NK-92 (cell line): Measurements from ENCODE around the gene SLC26A3.
"Not testable (repeated sequence)": the region's sequence is repeated elsewhere in the genome, so short reads cannot be mapped to it uniquely, and the experiment has no call there.

Experiments used
- DNase-seq: peaks from one replicate; lab custom pipeline; 2025; ENCODE audit not compliant: unreplicated experiment; lab: John Stamatoyannopoulos, UW

The SLC26A3 gene

DNA sequence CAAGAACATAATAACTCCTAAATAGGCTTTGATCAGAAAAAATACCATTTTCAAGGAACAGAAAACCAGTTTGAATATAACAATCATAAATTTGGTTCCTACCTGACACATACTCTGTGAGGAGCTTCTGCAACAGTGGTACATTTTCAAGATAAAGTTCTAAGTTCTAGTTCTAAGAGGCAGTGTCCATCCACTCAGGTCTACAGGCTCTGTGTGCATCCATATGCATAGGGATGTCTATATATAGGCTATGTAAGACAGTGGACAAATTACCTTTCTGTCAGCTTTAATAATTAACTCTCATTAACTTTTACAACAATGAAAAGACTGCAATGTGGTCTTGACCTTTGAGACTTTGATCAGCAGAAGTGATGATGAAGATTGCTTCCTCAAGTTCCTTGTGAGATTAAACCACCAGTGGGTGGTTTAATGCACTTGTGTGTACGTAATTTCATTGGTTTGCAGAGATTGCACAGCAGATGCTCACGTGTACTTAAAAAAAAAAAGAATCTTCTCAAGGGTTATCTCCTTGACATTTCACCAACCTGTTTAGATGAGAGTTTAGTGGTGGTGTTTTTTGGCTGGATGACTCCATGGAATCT, at the start of gene SLC26A3:
Gene SLC26A3, minus strand, starts transcription at position 215 of the 602 bp plus-strand sequence. CDS start 8,714 bp downstream, outside the sequence.
- no peak for DNase-seq

- DNase-seq = no peak
Measured at GRCh38 chr7:107850643-107851042, 47.6 kb upstream of the SLC26A3 start.

GRCh38 chr7:107850216-107850615, 47.2 kb upstream of the SLC26A3 start:
- no peak for DNase-seq

- not testable (repeated sequence) for DNase-seq
Measured at GRCh38 chr7:107848211-107848610, 45.2 kb upstream of the SLC26A3 start.

GRCh38 chr7:107847836-107848175, 44.8 kb upstream of the SLC26A3 start:
- DNase-seq = not testable (repeated sequence)

- no peak for DNase-seq
Measured at GRCh38 chr7:107847168-107847835, 44.3 kb upstream of the SLC26A3 start.

DNA sequence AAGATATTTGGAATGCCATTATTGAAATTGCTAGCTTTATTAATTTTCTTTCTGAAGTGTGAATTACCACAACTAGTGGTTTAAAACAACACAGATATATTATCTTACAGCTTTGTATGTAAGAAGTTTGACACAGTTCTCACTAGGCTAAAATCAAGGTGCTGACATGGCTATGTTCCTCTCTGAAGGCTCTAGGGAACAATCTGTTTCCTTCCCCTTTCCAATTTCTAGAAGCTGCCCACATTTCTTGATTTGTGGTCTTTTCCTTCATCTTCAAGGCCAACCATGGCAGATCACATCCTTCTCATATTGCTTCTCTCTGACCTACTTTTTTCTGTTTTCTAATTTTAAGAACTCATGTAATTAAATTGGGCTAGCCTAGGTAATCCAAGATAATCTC, 43.3 kb upstream of the SLC26A3 start:
- no peak for DNase-seq

DNA sequence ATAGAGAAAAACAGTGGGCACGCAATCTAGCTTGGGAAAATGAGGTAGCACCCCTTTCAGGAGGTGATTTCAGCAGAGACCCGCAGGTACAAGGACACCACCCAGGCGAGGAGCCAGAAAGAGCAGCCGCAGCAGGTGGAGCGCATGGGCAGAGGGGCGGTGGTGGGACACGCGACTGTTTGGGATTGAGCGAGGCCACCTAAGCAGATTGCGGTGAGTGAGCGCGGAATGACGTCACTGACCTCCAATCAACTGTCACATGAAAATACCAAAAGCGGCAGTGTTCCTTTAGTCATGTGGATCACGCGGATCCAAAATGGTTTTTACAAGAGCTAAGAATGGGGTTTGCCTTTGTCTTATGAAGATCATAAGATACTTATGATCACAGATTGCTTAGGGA, 40.2 kb upstream of the SLC26A3 start:
- no peak for DNase-seq

GRCh38 chr7:107842213-107842612, 39.2 kb upstream of the SLC26A3 start:
- DNase-seq = no peak

GRCh38 chr7:107838816-107839565, 36.0 kb upstream of the SLC26A3 start:
- no peak for DNase-seq

DNA sequence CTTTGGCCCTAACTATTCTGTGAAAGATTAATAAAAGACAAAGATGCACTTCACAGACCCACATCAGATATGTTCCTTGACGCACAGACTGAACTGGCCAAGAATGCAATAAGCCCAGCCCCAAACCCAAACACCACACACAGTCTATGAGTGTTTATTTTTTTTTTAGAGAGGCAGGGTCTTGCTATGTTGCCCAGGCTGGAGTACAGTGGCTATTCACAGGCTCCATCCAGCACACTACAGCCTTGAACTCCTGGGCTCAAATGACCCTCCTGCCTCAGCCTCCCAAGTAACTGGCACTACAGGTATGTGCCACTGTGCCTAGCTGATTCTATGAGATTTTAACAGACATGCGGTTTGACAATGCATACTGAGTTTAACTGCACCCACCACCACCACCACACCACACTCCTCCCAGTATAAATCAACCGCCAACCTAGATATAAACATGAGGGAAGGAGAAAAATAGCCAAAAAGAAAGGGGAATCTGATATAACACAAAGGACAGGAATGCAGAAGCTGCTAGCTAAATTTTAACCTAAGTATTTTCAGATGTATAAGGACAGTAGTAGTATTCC, 35.1 kb upstream of the SLC26A3 start:
- DNase-seq = no peak

DNA sequence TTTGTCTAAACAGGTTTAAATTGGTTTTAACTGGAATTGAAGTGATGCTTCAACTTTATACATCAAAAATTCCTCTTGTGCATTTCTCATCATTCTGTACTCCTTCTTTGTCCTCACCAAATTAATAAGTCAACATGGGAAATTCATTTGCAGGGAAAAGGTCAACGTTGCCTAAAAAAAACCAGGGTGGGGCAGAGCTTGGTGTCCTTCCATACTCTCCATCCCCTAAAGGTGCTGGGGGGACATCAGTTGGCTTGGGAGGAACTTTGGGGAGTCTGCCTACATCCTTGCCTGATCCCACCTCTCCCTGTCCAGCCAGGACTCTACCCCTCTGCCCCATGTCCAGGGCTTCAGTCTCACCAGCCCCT, 34.1 kb upstream of the SLC26A3 start:
- DNase-seq = no peak

- no peak for DNase-seq
Measured at GRCh38 chr7:107836237-107837144, 33.5 kb upstream of the SLC26A3 start.

DNA sequence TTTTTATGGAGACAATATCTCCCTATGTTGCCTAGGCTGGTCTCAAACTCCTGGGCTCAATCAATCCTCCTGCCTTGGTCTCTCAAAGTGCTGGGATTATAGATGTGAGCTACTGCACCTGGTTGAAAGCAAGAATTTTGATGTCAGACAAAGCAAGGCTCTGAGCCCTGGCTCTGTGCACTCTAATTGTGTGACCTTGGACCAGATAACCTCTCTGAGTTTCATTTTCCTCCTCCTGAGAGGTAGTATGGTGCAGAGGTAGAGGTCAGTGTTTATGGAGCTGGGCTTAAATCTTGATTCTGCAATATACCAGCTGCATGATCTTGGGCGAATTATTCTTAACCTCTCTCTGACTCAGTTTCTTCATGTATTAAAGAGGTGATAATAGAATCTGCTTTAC, 31.4 kb upstream of the SLC26A3 start:
- DNase-seq = no peak

DNA sequence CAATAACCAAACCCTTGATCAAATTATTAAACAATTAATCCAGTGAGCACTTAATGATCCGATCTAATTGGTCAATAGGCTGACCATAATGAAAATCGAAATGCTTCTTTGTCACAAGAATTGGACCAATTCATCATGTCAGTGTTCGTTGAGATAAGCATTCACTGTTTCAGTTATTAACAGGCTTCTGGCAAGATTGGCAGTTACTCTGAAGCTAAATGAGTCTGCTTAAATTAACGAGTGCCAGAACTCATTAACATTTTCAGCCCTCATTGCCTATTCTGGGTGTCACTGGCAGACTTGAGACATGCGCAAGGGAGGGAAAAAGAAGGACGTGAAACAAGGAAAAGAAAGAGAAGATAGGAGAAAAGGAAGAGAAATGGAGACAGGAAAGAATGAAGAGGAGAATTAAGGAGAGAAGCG, 30.7 kb upstream of the SLC26A3 start:
- no peak for DNase-seq

DNA sequence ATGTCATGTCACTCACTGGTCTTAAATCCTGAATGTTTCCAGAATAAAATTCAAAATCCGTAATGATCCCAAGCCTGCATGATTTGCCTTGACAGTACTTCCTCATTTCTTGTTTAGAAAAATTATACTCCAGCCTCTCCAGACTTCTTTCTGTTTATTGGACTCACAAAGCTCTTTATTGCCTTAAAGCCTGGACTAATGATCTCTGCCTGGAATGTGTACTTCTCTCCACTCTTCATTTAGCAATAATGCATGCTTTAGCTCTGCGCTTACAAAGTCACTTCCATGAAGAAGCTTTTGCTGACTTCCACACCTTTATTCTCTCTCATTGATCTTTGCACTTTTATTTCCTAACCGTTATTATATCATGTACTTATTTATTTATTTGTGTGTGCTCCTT, 27.4 kb upstream of the SLC26A3 start:
- DNase-seq = no peak

DNA sequence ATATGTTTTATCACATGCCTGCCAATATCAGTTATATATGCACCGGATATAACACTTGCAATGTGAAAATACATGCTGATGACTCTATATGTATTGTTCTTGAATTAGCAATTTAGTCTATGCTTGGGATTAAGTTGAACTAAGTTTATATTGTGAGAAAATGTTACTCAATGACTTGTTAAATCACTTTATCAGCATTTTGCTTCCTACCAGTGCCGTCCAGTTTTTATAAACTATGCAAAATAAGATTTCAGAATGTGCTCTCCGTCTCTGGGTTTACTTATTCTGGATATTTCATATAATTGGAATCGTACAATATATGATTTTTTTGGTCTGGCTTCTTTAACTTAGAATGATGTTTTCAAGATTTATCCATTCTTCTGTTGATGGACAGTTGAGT, 25.5 kb upstream of the SLC26A3 start:
- DNase-seq = no peak

DNA sequence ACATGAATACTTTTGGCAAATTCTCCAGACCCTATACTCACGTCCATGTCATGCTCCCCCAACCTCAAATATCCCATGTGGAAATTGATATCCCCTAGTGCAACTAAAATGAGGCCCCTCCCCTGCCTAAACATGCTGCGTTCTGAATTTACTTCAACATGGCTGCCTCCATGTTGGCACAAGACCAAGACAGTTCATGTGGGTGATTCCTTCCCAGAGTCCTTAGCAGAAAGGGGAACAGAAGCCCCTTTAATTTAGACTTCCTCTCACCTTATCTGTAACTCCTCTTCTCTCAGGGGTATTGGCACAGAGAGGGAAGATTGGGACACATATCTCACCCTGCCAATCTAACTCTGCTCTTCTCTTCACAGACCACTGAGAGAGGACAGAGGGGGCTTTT, 24.5 kb upstream of the SLC26A3 start:
- DNase-seq = no peak

DNA sequence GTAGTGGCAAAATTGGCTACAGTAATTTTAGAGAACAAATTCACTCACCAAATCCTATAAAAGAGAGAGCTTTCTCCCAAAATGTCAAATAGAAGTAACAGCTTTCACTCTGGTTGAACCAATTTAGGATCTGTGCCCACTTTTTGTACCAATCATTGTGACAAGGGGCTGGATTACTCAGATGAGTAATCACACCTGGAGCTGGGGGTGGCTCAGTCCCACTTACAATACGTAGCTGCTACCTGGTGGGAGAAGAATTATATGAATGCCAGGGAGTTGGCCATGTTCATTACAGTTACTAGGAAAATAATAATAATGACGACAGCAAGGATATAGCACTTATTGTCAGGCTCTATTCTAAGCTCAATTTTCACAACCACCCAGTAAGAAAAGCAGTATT, 23.4 kb upstream of the SLC26A3 start:
- no peak for DNase-seq

- no peak for DNase-seq
Measured at GRCh38 chr7:107824858-107825257, 21.8 kb upstream of the SLC26A3 start.

DNA sequence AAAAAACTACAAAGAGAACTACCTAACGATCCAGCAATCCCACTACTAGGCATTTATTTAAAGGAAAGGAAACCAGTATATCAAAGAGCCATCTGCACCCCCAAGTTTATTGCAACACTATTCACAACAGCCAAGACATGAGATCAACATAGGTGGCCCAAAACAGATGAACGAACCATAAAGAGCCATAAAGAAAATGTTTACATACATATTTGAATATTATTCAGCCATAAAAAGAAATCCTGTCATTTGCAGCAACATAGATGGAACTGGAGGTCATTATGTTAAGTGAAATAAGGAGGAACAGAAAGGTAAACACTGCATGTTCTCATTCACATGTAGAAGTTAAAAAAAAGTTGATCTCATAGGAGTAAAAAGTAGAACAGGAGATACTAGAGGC, 15.6 kb upstream of the SLC26A3 start:
- DNase-seq = no peak
